ENCODE data around the gene AIM2. TPM values are rescaled to one million over a fixed set of nuclear protein-coding genes. Genes with fewer than 3 reads are reported as not detected.

Gene AIM2
- total and polyA plus RNA-seq, 2 of the 13 experiments (the other 11 are each of a cell fraction or from before 2014, with no cell fraction given): not detected

- Histone ChIP-seq H3K4me2 (ENCODE audit: low read depth, low read length) (no peak overlapping the region), H3K27ac (ENCODE audit: extremely low read length, insufficient read depth, low read length) (no peak overlapping the region), H4K20me1 (ENCODE audit: insufficient read depth, low read length) (no peaks in the 10 kb centered on the region), H3K36me3 (replicated peaks in 1 of 2; ENCODE audit: control insufficient read depth in 1 of 2, insufficient read depth in 2 of 2, low read length in 2 of 2) (no peaks in the 10 kb centered on the region), H3K27me3 (ENCODE audit: control insufficient read depth in 1 of 2, insufficient read depth in 2 of 2, low read length in 2 of 2) (no peaks in the 10 kb centered on the region), H3K9ac (ENCODE audit: insufficient read depth, low read depth, low read length) (no peak overlapping the region), H3K79me2 (ENCODE audit: insufficient read depth, low read length) (no peaks in the 10 kb centered on the region), H2AFZ (ENCODE audit: low read length) (no peak overlapping the region), H3K9me3 (ENCODE audit: low read length) (no peaks in the 10 kb centered on the region), H3K4me3 (replicated peaks in 1 of 3; ENCODE audit: insufficient read depth in 1 of 3, low read depth in 2 of 3, low read length in 3 of 3) (no peak overlapping the region), H3K4me1 (ENCODE audit: insufficient read depth, low read length) (no peaks in the 10 kb centered on the region)
- ATAC-seq (peak; percentile 65), DNase-seq (ENCODE audit: low spot score) (peak; percentile 38), FAIRE-seq (peak; percentile 34)
- BruUV-seq (replicated peaks): no TSS peak
- in situ Hi-C loops (cut with HindIII; ENCODE audit: extremely low pct_ligation_motif_present, low pct_unique_long_range_greater_than_20kb): no loop called here
- ChIA-PET POLR2A (no interaction called here), CTCF (ENCODE audit: low intra/inter-chr PET ratio, low total read pairs) (no interaction called here)
- TF ChIP-seq STAG1 (CRISPR knock-in tag; IDR thresholded peaks at IDR 0.05): peak; percentile 52
- TF ChIP-seq, protein P1, sequence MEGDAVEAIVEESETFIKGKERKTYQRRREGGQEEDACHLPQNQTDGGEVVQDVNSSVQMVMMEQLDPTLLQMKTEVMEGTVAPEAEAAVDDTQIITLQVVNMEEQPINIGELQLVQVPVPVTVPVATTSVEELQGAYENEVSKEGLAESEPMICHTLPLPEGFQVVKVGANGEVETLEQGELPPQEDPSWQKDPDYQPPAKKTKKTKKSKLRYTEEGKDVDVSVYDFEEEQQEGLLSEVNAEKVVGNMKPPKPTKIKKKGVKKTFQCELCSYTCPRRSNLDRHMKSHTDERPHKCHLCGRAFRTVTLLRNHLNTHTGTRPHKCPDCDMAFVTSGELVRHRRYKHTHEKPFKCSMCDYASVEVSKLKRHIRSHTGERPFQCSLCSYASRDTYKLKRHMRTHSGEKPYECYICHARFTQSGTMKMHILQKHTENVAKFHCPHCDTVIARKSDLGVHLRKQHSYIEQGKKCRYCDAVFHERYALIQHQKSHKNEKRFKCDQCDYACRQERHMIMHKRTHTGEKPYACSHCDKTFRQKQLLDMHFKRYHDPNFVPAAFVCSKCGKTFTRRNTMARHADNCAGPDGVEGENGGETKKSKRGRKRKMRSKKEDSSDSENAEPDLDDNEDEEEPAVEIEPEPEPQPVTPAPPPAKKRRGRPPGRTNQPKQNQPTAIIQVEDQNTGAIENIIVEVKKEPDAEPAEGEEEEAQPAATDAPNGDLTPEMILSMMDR (CRISPR knock-in tag; IDR thresholded peaks at IDR 0.05): peak; percentile 63
- TF ChIP-seq ZNF576 (CRISPR knock-in tag; IDR thresholded peaks at IDR 0.05): no peak
- intact Hi-C loops (cut with micrococcal nuclease; ENCODE audit: unreplicated experiment): loop anchor here (5.0 kb wide), 1 partner anchor 1110 kb away; no protein-coding TSS in a partner anchor
These were observed 4.5 kb downstream of the AIM2 start for GRCh38 chr1:159071970-159072582.

DNA sequence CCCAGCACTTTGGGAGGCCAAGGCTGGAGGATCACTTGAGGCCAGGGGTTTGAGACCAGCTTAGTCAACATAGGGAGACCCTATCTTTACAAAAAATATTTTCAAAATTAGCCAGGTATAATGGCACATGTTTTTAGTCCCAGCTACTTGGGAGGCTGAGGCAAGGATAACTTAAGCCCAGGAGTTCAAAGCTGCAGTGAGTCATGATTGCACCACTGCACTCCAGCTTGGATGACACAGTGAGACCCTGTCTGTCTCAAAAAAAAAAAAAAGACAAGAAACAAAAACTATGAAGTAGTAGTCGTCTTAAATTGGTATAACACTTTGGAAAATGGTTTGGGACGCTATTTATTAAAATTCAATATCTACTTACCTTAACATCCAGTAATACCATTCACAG, 7.7 kb downstream of the AIM2 start:
- no peak overlapping the region for H3K9ac ChIP-seq (ENCODE audit: insufficient read depth, low read depth, low read length)
- H3K4me3 ChIP-seq (replicated peaks in 1 of 3; ENCODE audit: insufficient read depth in 1 of 3, low read depth in 2 of 3, low read length in 3 of 3): no peak overlapping the region
- no peak for FAIRE-seq
- H3K4me1 ChIP-seq (ENCODE audit: insufficient read depth, low read length): no peaks in the 10 kb centered on the region
- ATAC-seq: no peak
- H2AFZ ChIP-seq (ENCODE audit: low read length): no peak overlapping the region
- no peaks in the 10 kb centered on the region for H3K36me3 ChIP-seq (replicated peaks in 1 of 2; ENCODE audit: control insufficient read depth in 1 of 2, insufficient read depth in 2 of 2, low read length in 2 of 2)
- CTCF ChIA-PET (ENCODE audit: low intra/inter-chr PET ratio, low total read pairs): no interaction called here
- H3K79me2 ChIP-seq (ENCODE audit: insufficient read depth, low read length): no peaks in the 10 kb centered on the region
- H3K27me3 ChIP-seq (ENCODE audit: control insufficient read depth in 1 of 2, insufficient read depth in 2 of 2, low read length in 2 of 2): no peaks in the 10 kb centered on the region
- POLR2A ChIA-PET: no interaction called here
- H4K20me1 ChIP-seq (ENCODE audit: insufficient read depth, low read length): no peaks in the 10 kb centered on the region
- H3K9me3 ChIP-seq (ENCODE audit: low read length): no peaks in the 10 kb centered on the region
- no peak overlapping the region for H3K27ac ChIP-seq (ENCODE audit: extremely low read length, insufficient read depth, low read length)
- 4% methylated on average over 2 of the region's 2 CpGs for WGBS (ENCODE audit: low lambda C conversion rate)
- DNase-seq (ENCODE audit: low spot score): no peak
- no peak overlapping the region for H3K4me2 ChIP-seq (ENCODE audit: low read depth, low read length)
- BruUV-seq (replicated peaks): no TSS peak
- intact Hi-C loops (cut with micrococcal nuclease; ENCODE audit: unreplicated experiment): no loop called here
- in situ Hi-C loops (cut with HindIII; ENCODE audit: extremely low pct_ligation_motif_present, low pct_unique_long_range_greater_than_20kb): no loop called here
- TF ChIP-seq, protein P2, sequence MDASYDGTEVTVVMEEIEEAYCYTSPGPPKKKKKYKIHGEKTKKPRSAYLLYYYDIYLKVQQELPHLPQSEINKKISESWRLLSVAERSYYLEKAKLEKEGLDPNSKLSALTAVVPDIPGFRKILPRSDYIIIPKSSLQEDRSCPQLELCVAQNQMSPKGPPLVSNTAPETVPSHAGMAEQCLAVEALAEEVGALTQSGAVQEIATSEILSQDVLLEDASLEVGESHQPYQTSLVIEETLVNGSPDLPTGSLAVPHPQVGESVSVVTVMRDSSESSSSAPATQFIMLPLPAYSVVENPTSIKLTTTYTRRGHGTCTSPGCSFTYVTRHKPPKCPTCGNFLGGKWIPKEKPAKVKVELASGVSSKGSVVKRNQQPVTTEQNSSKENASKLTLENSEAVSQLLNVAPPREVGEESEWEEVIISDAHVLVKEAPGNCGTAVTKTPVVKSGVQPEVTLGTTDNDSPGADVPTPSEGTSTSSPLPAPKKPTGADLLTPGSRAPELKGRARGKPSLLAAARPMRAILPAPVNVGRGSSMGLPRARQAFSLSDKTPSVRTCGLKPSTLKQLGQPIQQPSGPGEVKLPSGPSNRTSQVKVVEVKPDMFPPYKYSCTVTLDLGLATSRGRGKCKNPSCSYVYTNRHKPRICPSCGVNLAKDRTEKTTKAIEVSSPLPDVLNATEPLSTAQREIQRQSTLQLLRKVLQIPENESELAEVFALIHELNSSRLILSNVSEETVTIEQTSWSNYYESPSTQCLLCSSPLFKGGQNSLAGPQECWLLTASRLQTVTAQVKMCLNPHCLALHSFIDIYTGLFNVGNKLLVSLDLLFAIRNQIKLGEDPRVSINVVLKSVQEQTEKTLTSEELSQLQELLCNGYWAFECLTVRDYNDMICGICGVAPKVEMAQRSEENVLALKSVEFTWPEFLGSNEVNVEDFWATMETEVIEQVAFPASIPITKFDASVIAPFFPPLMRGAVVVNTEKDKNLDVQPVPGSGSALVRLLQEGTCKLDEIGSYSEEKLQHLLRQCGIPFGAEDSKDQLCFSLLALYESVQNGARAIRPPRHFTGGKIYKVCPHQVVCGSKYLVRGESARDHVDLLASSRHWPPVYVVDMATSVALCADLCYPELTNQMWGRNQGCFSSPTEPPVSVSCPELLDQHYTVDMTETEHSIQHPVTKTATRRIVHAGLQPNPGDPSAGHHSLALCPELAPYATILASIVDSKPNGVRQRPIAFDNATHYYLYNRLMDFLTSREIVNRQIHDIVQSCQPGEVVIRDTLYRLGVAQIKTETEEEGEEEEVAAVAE (CRISPR knock-in tag; IDR thresholded peaks at IDR 0.05; ENCODE audit: borderline replicate concordance): no peak
- TF ChIP-seq, protein P3, sequence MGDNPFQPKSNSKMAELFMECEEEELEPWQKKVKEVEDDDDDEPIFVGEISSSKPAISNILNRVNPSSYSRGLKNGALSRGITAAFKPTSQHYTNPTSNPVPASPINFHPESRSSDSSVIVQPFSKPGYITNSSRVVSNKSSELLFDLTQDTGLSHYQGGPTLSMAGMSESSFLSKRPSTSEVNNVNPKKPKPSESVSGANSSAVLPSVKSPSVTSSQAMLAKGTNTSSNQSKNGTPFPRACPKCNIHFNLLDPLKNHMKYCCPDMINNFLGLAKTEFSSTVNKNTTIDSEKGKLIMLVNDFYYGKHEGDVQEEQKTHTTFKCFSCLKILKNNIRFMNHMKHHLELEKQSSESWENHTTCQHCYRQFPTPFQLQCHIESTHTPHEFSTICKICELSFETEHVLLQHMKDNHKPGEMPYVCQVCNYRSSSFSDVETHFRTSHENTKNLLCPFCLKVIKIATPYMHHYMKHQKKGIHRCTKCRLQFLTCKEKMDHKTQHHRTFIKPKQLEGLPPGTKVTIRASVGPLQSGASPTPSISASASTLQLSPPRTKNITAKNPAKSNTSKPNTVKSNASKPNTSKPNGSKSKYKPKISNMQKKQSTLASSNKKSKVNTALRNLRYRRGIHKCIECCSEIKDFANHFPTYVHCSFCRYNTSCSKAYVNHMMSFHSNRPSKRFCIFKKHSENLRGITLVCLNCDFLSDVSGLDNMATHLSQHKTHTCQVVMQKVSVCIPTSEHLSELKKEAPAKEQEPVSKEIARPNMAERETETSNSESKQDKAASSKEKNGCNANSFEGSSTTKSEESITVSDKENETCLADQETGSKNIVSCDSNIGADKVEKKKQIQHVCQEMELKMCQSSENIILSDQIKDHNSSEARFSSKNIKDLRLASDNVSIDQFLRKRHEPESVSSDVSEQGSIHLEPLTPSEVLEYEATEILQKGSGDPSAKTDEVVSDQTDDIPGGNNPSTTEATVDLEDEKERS (CRISPR knock-in tag; IDR thresholded peaks at IDR 0.05): no peak
- TF ChIP-seq ZNF234 (CRISPR knock-in tag; conservative IDR thresholded peaks at IDR 0.05) (no peak), ZNF850 (CRISPR knock-in tag; conservative IDR thresholded peaks at IDR 0.05) (no peak)
